Measurements from ENCODE around the gene G3BP2.

Gene G3BP2

GRCh38 chr4:75639124-75639695, 34.0 kb downstream of the G3BP2 start:
- Histone ChIP-seq H3K36me3 (ENCODE audit: insufficient read depth, low read length) (peaks cover 22% of the 10 kb centered on the region), H3K9me3 (ENCODE audit: low read length) (no peaks in the 10 kb centered on the region), H3K4me3 (ENCODE audit: low read depth, low read length, poor library complexity, severe bottlenecking) (no peak overlapping the region), H3K9ac (ENCODE audit: low read length) (no peak overlapping the region), H3K4me1 (ENCODE audit: insufficient read depth, low read length, severe bottlenecking) (no peaks in the 10 kb centered on the region), H3K27ac (ENCODE audit: low read depth, low read length, poor library complexity, severe bottlenecking) (no peak overlapping the region), H3K9me2 (ENCODE audit: low read depth, low read length) (no peaks in the 10 kb centered on the region), H2AFZ (ENCODE audit: low read length) (no peak overlapping the region), H3K27me3 (ENCODE audit: insufficient read depth, low read length) (no peaks in the 10 kb centered on the region), H3F3A (ENCODE audit: insufficient read depth, low read length) (no peaks in the 10 kb centered on the region), H3K79me2 (ENCODE audit: insufficient read depth, low read length) (no peaks in the 10 kb centered on the region), H4K20me1 (ENCODE audit: insufficient read depth, low read length) (no peaks in the 10 kb centered on the region), H3K4me2 (ENCODE audit: low read length) (no peak overlapping the region)
- TF ChIP-seq CTCF (IDR thresholded peaks at IDR 0.05; ENCODE audit: low read length) (no peak), EZH2 (IDR thresholded peaks at IDR 0.05; ENCODE audit: borderline replicate concordance, low read length) (no peak)

GRCh38 chr4:75637827-75638226, 35.4 kb downstream of the G3BP2 start:
- no peak overlapping the region for H3K27ac ChIP-seq (ENCODE audit: low read depth, low read length, poor library complexity, severe bottlenecking)
- H3K4me2 ChIP-seq (ENCODE audit: low read length): no peak overlapping the region
- no peak overlapping the region for H2AFZ ChIP-seq (ENCODE audit: low read length)
- peaks cover 11% of the 10 kb centered on the region; the same call in 1 of the 2 replicates for H3K36me3 ChIP-seq (ENCODE audit: insufficient read depth, low read length)
- no peaks in the 10 kb centered on the region for H3F3A ChIP-seq (ENCODE audit: insufficient read depth, low read length)
- H3K79me2 ChIP-seq (ENCODE audit: insufficient read depth, low read length): no peaks in the 10 kb centered on the region
- no peaks in the 10 kb centered on the region for H3K9me2 ChIP-seq (ENCODE audit: low read depth, low read length)
- no peaks in the 10 kb centered on the region for H3K4me1 ChIP-seq (ENCODE audit: insufficient read depth, low read length, severe bottlenecking)
- no peaks in the 10 kb centered on the region for H4K20me1 ChIP-seq (ENCODE audit: insufficient read depth, low read length)
- no peak for TF ChIP-seq EZH2 (IDR thresholded peaks at IDR 0.05; ENCODE audit: borderline replicate concordance, low read length)
- no peak for TF ChIP-seq CTCF (IDR thresholded peaks at IDR 0.05; ENCODE audit: low read length)
- H3K9ac ChIP-seq (ENCODE audit: low read length): no peak overlapping the region
- H3K27me3 ChIP-seq (ENCODE audit: insufficient read depth, low read length): no peaks in the 10 kb centered on the region
- no peaks in the 10 kb centered on the region for H3K9me3 ChIP-seq (ENCODE audit: low read length)
- H3K4me3 ChIP-seq (ENCODE audit: low read depth, low read length, poor library complexity, severe bottlenecking): no peak overlapping the region

- TF ChIP-seq CTCF (IDR thresholded peaks at IDR 0.05; ENCODE audit: low read length): no peak
- Histone ChIP-seq H3K4me2 (ENCODE audit: low read length) (no peak overlapping the region), H3K36me3 (ENCODE audit: insufficient read depth, low read length) (peaks cover 4% of the 10 kb centered on the region; the same call in 1 of the 2 replicates), H4K20me1 (ENCODE audit: insufficient read depth, low read length) (no peaks in the 10 kb centered on the region), H2AFZ (ENCODE audit: low read length) (no peak overlapping the region), H3K4me1 (ENCODE audit: insufficient read depth, low read length, severe bottlenecking) (no peaks in the 10 kb centered on the region), H3K9me2 (ENCODE audit: low read depth, low read length) (no peaks in the 10 kb centered on the region), H3K4me3 (ENCODE audit: low read depth, low read length, poor library complexity, severe bottlenecking) (no peak overlapping the region), H3K27ac (ENCODE audit: low read depth, low read length, poor library complexity, severe bottlenecking) (no peak overlapping the region), H3K27me3 (ENCODE audit: insufficient read depth, low read length) (no peaks in the 10 kb centered on the region), H3K9me3 (ENCODE audit: low read length) (no peaks in the 10 kb centered on the region), H3F3A (ENCODE audit: insufficient read depth, low read length) (no peaks in the 10 kb centered on the region), H3K79me2 (ENCODE audit: insufficient read depth, low read length) (no peaks in the 10 kb centered on the region), H3K9ac (ENCODE audit: low read length) (no peak overlapping the region)
Measured at GRCh38 chr4:75637176-75637575, 36.0 kb downstream of the G3BP2 start.
